WERI-Rb-1 (cell line): Measurements from ENCODE around the gene CPEB3.
"Not testable (repeated sequence)": the region's sequence is repeated elsewhere in the genome, so short reads cannot be mapped to it uniquely, and the experiment has no call there.

Experiments
- DNase-seq: peaks from one replicate; pipeline ENCODE4 v3.0.0-alpha.2; 2020
- H3K27ac ChIP-seq: fragments of 250-450 bp; sonication (Bioruptor Pico); 2 replicates; pipeline ENCODE4 v1.5.1; 2020; ENCODE audit warnings: mild to moderate bottlenecking, moderate library complexity
- H3K27me3 ChIP-seq: fragments of 250-450 bp; sonication (Bioruptor Pico); 2 replicates; pipeline ENCODE4 v1.5.1; 2021; ENCODE audit warnings: mild to moderate bottlenecking, low read depth, moderate library complexity; ENCODE audit not compliant: insufficient read depth, severe bottlenecking
- H3K36me3 ChIP-seq: fragments of 250-450 bp; sonication (Bioruptor Pico); 2 replicates; pipeline ENCODE4 v1.5.1; 2020; ENCODE audit warnings: mild to moderate bottlenecking, moderate library complexity
- H3K4me3 ChIP-seq: 2 replicates; pipeline ENCODE4 v1.5.1; 2011; ENCODE audit warnings: low read depth, mild to moderate bottlenecking, control low read depth, low read length
- H3K9me3 ChIP-seq: fragments of 250-450 bp; sonication (Bioruptor Pico); 2 replicates; pipeline ENCODE4 v1.5.1; 2021; ENCODE audit warnings: mild to moderate bottlenecking, moderate library complexity; ENCODE audit not compliant: severe bottlenecking
- TF ChIP-seq, protein P1 (sequence below): IDR thresholded peaks from 2 replicates; pipeline ENCODE4 v1.5.1; 2011; ENCODE audit warnings: low read depth, mild to moderate bottlenecking, control low read depth, inconsistent platforms, low read length

CPEB3 gene

DNA sequence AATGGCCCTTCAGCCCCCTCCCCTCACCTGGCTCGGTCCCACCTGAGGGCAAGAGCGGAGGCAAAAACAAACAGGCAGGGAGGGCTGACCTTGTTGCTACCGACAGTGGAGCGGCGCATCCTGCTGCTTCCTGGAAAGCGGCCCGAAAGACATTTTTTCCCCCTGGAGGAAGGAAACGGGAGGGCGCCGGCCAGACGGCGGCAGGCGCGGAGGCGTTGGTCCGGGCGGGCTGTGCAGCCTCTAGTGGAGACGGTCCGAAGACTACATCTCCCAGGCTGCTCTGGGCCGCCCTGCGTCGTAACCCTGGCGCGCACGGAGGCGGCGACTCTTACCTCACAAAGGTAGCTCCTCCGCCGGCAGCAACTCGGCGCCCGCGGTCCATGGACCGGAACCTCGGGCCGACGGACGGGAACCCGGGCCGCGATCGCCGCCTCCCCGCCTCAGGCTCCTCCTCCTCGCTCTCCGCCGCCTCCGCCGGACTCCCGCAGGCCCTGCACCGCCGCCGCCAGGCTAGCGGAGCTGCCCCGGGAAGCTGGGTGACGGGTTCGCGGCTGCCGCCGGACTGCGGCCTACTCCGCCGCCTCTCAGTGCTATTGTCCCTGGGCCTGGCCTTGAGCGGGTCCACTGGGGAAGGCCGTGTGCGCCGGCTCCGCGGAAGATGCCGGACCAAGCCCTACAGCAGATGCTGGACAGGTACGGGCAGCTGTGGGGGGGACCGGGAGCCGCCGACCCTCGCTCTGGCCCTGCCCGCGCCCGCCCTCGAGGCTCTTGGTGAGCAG, at the start of gene CPEB3, which contains the start of gene MARCHF5:
TSS of gene CPEB3 (minus strand) at position 242 of the 779 bp plus-strand sequence. CDS start 50,728 bp downstream, outside the sequence.
TSS of gene MARCHF5 (plus strand) at position 331 of the 779 bp plus-strand sequence. CDS start at position 659, 328 bp downstream.
- no peaks in the 10 kb centered on the region for H3K9me3 ChIP-seq
- TF ChIP-seq, protein P1, sequence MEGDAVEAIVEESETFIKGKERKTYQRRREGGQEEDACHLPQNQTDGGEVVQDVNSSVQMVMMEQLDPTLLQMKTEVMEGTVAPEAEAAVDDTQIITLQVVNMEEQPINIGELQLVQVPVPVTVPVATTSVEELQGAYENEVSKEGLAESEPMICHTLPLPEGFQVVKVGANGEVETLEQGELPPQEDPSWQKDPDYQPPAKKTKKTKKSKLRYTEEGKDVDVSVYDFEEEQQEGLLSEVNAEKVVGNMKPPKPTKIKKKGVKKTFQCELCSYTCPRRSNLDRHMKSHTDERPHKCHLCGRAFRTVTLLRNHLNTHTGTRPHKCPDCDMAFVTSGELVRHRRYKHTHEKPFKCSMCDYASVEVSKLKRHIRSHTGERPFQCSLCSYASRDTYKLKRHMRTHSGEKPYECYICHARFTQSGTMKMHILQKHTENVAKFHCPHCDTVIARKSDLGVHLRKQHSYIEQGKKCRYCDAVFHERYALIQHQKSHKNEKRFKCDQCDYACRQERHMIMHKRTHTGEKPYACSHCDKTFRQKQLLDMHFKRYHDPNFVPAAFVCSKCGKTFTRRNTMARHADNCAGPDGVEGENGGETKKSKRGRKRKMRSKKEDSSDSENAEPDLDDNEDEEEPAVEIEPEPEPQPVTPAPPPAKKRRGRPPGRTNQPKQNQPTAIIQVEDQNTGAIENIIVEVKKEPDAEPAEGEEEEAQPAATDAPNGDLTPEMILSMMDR, result peak; percentile 65

DNA sequence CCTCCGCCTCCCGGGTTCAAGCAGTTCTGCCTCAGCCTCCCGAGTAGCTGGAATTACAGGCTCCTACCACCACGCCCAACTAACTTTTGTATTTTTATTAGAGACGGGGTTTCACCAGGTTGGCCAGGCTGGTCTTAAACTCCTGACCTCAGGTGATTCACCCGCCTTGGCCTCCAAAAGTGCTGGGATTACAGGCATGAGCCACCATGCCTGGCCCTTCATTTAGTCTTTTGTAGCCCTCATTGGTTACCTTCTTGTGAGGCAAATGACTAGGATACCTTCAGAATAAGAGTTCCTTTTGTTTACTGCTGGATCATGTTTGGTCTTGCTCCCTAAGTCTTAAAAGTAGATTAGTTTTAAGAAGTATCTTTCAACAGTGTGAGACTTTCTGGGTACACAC, 39.0 kb upstream of the CPEB3 start:
- H3K36me3 ChIP-seq, H3K27me3 ChIP-seq, DNase-seq, H3K27ac ChIP-seq, H3K9me3 ChIP-seq, H3K4me3 ChIP-seq: not testable (repeated sequence)

More for the DNA sequence above, at the start of gene CPEB3, which contains the start of gene MARCHF5:
- peak within 1 kb of the TSS; percentile 95 for H3K27ac ChIP-seq
- H3K4me3 ChIP-seq, result peak within 1 kb of the TSS; percentile 90
- H3K27me3 ChIP-seq, result no peaks in the 10 kb centered on the region
- peak; percentile 97 for DNase-seq
- peaks cover 31% of the 10 kb centered on the region for H3K36me3 ChIP-seq

DNA sequence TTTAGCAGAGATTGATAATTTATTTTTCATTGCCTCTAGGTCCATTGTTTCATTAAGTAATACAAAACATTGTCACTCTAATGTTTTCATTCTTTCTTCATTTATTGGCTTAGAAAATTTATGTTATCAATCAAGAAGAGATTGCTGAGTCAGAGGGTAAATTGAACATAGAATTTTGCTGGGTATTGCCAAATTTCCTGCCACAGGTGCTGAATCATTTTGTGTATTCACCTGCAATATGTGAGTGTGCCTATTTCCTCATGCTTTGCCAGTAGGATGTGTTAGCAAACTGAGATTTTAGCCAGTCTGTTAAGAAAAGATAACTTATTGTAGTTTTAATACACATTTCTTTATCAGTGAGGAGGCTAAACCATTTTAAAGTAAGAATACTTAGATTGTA, 38.1 kb upstream of the CPEB3 start:
- DNase-seq, result no peak
- H3K4me3 ChIP-seq, result no peak overlapping the region
- H3K27ac ChIP-seq, result no peak overlapping the region
- no peaks in the 10 kb centered on the region for H3K9me3 ChIP-seq
- TF ChIP-seq, protein P1, result no peak
- no peaks in the 10 kb centered on the region for H3K27me3 ChIP-seq
- peaks cover 3% of the 10 kb centered on the region; the same call in 1 of the 2 replicates for H3K36me3 ChIP-seq

DNA sequence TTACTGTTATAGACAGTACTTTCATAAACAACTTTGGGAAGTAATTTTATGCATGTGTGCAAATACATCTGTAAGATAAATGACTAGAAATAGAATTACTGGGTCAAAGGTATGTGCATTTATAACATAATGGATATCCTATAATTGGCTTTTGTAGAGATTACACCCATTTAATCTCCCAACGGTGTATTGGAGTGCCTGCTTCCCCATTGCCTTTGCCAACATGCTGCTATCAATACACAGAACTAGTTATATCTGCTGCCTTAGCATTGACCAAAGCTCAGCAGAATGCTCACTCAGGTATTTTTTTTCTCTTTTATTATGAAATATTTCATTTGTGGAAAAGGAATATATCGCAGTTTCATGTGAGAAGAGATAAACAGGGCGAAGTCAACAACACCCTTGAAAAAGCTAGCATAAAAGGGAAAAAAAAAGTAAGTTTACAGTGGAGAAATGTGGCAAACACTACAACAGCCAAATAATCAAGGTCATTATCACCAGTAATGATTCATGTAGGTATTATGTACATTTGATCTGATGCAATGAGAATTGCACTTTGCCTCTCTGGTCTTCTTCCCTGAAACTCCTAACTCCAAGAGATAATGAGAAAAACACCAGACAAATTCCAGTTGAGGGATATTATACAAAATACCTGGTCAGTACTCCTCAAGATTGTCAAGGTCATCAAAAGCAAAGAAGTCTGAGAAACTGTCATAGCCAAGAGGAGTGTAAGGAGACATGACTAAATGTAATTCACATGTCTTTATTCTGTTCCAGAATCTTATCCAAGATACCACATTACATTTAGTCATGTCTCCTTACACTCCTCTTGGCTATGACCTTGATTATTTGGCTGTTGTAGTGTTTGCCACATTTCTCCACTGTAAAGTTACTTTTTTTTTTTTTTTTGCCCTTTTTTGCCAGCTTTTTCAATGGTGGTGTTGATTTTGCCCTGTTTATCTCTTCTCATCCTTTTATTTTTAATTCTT, 36.9 kb upstream of the CPEB3 start:
- H3K27ac ChIP-seq, result no peak overlapping the region
- no peaks in the 10 kb centered on the region for H3K27me3 ChIP-seq
- TF ChIP-seq, protein P1, result no peak
- no peak overlapping the region for H3K4me3 ChIP-seq
- no peak for DNase-seq
- no peaks in the 10 kb centered on the region for H3K36me3 ChIP-seq
- no peaks in the 10 kb centered on the region for H3K9me3 ChIP-seq

DNA sequence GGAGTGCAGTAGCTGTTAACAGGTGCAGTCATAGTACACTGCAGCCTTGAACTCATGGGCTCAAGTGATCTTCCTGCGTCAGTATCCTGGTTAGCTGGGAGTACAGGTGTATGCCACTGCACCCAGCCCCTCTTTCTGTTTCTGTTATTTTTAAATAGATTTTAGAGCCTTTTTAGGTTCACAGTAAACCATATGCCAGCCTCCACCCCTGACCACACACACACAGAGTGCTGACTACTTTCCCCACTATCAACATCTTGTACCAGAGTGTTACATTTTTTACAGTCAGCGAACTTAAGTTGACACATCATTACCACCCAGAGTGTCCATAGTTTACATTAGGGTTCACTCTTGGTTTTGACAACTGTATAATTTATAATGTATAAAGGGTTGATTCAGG, 32.2 kb upstream of the CPEB3 start:
- no peak overlapping the region for H3K4me3 ChIP-seq
- H3K36me3 ChIP-seq, result peaks cover 15% of the 10 kb centered on the region
- H3K27ac ChIP-seq, result no peak overlapping the region
- peaks cover 2% of the 10 kb centered on the region for H3K9me3 ChIP-seq
- no peaks in the 10 kb centered on the region for H3K27me3 ChIP-seq
- no peak for DNase-seq
- TF ChIP-seq, protein P1, result no peak

DNA sequence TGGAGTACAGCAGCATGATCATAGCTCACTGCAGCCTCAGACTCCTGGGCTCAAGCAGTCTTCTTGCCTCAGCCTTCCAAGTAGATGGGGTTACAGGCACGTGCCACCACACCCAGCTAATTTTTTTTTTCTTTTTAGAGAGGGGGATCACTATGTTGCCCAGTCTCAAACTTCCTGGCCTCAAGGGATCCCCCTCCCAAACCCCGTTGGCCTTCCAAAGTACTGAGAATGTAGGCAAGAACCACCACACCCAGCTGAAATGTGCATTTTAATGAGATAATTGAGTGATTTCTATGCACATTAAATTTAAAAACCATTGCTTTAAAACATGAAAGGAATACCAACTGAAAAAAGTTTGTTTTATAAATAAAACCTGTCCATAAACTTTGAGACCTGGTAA, 25.7 kb upstream of the CPEB3 start:
- no peak overlapping the region for H3K27ac ChIP-seq
- TF ChIP-seq, protein P1, result no peak

More for the DNA sequence above, 25.7 kb upstream of the CPEB3 start:
- Histone ChIP-seq H3K9me3 (peaks cover 2% of the 10 kb centered on the region), H3K4me3 (no peak overlapping the region), H3K27me3 (no peaks in the 10 kb centered on the region), H3K36me3 (peaks cover 52% of the 10 kb centered on the region)
- DNase-seq, result no peak
